Erythroblast (primary cell): ENCODE results near the gene FMN2.
"Not testable (repeated sequence)": the region's sequence is repeated elsewhere in the genome, so short reads cannot be mapped to it uniquely, and the experiment has no call there.

Experiments used
- DNase-seq, 2 experiments: peaks; one replicate each; lab custom pipeline; 2025; lab: John Stamatoyannopoulos, UW
- GATA1 ChIP-seq: IDR thresholded peaks from 2 replicates; pipeline ENCODE4 v1.6.1; 2011; ENCODE audit warnings: low read depth, mild to moderate bottlenecking, control low read depth, low read length, moderate library complexity
- POLR2A ChIP-seq: IDR thresholded peaks from 2 replicates; pipeline ENCODE4 v1.6.1; 2011; ENCODE audit warnings: mild to moderate bottlenecking, low read length

FMN2 gene

DNA sequence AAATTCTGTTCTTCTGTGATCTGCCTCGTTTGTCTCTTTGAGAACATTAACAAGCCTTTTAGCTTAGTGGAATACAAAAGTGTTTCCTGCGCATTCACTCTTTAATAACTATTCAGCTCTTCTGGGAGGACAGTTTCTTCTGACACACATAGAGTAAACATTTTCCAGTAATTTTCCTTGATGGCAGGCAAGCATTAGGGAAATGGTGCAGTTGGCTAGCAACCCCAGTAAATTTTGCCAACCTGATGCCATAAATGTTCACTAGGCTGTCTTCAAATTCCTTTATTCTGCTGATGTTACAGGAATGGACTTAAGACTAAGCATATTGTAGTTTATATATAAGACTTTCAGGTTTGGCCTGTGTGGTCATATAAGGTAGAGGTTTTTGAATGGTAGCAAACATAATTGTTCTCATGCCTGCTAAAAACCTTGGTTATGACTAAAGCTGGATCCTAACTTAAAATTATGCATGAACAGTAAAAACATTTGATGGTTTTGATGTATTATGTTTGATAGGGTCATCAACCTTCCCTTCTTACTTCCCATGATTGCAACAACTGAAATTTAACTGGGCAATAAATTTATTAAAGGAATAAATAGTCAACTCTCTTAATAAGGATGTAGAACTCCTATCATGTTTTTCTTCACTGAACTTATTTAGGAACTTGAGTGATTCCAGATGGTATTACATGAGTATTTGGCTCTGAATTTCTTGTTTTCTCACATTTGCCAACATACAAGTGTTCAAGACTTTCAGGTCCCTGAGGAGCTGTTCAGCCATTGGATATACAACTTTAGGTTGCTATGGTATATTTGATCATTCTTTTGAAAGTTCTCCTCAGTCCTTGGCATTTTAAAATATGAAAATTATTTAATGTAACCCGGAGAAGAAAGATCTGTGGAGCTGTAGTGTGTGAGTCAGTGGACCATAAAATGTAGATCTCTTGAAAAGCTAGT, 223.4 kb downstream of the FMN2 start:
- no peak for DNase-seq
- TF ChIP-seq GATA1 (no peak), POLR2A (no peak)

DNA sequence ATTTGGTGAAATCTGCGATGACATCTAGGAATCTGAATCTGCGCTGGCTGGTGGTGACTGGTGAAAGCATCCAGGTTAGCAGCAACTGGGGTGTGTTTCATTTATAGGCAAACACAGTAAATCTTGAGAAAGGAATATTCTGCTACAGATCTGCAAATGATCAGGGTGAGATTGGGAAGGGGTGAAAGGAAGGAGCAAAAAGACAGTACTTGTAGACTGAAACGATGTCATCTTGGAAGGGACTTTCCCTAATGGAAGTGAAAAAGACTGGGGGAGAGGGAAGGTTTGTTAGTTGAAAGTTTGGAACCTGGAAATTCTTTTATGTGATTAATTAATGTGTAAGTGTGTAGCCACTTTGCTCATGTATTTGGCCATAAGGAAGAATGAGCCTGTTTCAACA, 228.3 kb downstream of the FMN2 start:
- TF ChIP-seq GATA1: no peak
- no peak for TF ChIP-seq POLR2A
- no peak for DNase-seq

DNA sequence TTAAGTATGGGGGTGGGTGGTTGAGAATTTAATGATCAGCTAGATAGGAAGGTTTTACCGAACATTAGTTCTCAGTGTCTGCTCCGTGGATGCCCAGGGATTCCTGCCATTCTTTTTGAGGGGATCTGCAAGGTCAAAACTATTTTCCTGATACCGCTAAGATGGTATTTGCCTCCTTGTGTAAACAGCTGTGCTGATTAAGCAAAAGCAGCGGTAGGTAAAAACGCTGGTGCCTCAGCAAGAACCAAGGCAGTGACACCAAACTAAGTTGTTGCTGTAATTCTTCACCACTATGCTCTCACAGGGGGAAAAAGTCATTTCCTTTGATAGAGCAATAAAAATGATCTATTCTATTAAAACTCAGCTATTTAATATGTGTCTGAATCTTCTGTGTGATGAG, 229.0 kb downstream of the FMN2 start:
- TF ChIP-seq POLR2A (no peak), GATA1 (no peak)
- DNase-seq: no peak

DNA sequence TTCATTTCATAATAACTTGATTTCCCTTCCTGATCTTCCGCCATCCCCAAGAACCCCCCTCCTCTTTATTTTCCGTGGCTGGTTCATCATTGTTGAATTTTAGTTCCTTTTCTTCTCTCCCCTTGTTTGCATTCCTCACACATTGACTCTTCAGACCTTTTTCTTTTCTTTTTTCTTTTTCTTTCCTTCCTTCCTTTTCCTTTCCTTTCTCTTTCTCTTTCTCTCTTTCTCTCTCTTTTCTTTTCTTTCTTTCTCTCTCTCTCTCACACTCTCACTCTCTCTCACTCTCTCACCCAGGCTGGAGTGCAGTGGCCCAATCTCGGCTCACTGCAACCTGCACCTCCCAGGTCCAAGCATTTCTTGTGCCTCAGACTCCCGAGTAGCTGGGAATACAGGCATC, 231.3 kb downstream of the FMN2 start:
- TF ChIP-seq GATA1 (no peak), POLR2A (no peak)
- no peak for DNase-seq

DNA sequence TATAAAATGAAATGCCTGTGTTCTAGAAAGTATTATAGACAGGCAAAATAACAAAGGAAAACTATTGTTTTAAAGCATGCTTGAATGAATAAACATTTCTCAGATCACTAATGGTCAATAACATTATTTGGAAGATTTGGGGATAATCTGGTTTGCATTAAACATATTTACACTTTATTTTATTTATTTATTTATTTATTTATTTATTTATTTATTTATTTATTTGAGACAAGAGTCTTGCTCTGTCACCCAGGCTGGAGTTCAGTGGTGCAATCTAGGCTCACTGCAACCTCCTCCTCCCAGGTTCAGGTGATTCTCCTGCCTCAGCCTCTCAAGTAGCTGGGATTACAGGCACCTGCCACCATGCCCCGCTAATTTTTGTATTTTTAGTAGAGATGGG, 236.7 kb downstream of the FMN2 start:
- not testable (repeated sequence) for DNase-seq

DNA sequence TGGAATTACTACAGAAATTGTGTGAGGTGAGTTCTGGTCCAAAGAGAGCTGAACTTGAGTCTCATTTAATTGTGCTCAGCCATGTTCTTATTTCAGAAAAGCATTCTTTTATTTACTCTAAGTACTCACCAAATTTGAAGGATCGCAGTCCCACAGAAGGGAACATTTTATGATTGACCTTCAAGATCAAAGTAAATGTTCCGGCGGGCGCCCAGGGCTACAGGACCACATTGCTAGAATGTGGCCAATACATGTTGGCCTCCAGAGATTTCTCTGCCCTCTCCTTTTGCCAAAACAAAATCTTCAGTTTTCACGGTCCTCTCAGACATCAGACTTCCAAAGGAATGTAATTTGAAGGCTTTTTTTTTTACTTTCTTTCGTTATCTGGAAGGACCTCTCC, 237.8 kb downstream of the FMN2 start:
- TF ChIP-seq GATA1 (no peak), POLR2A (no peak)

DNA sequence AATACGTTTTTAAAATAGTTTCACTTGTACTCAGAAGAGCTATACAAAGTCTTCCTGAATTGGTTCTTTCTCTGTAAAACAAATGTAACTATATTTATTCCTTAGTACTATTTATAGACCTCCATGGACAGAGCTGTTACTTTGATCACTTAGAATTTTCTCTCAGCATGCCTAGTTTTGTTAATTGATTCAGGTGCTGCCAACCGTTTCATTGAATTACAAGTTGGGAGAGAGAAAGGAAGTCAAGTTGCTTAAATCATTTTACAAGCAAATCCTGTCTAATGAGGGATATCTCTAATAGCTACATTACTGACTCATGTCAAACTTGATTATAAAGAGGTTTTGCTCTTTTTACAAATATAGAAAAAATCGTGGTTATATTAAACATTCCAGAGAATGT, 241.0 kb downstream of the FMN2 start:
- TF ChIP-seq GATA1 (no peak), POLR2A (no peak)

More for the DNA sequence above, 237.8 kb downstream of the FMN2 start:
- DNase-seq: no peak

DNA sequence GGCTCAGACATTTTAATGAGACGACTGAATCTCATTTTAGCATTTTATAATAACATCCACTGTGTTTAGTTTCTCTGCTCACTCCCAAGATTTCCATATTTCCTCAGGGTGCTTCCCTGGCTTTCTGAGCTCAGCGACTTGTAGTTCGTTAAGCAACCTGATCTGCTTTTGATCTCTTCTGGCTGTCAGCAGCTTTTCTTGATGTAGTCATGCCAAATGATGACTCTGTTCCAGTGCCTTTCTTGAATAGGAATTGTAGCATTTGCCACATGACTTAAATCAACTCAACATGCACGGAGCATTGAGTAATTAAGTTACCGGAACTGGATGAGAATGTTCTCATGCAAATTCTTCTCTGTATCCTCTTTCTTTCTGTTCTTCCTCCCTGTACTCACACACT, 246.1 kb downstream of the FMN2 start:
- TF ChIP-seq POLR2A: no peak
- no peak for TF ChIP-seq GATA1
- DNase-seq: no peak

More for the DNA sequence above, 241.0 kb downstream of the FMN2 start:
- no peak for DNase-seq

DNA sequence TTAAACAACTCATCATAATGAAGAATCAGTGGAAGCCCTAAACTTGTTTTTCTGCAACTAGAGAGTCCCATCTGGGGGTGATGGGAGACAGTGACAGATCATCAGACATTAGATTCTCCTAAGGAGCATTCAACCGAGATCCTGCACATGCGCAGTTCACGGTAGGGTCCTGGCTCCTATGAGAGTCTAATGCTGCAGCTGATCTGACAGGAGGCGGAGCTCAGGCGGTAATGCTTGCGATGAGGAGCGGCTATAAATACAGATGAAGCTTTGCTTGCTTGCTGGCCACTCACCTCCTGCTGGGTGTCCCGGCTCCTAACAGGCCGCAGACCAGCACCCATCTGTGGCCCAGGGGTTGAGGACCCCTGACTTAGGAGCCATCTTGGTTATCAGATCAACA, 247.2 kb downstream of the FMN2 start:
- TF ChIP-seq GATA1: no peak
- no peak for TF ChIP-seq POLR2A

DNA sequence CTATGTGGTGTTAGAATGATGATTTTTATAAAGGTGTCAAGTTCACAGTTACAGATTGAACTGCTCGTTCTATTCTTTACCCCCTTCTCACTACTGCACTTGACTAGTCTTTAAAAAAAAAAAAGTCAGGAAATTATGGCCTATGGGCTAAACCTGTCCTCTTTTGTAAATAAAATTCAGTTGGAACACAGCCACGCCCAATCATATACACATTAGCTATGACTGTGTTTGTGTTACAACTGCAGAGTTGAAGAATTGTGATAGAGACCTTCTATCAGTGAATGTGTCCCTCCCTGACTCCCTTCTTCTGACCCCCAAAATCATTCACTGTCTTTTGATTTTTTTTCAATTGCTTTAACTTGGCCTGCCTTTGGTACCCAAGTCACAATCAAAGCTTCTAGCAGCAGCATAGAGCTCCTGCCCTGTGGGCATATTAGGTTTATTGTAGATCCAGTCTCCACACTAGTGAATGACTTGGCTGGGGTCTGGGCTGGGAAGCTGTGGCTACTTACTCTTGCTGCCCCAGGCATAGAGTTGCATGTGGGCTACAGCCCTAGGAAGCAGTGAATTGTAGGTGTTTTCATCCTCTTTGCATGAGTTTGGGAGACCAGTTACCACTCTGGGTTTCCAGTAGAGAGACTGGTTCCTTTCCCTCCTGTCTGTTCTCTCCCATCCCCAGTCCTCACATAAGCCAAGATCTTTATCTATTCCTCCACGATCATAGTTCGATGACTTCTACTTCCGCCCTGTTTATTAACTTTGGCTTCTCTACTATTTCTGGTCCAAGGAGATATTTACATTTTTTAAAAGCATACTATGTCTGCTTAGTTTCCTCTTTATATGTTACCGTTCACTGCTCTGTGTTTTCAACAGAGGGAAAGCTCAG, 249.9 kb downstream of the FMN2 start:
- no peak for TF ChIP-seq POLR2A
- no peak for TF ChIP-seq GATA1
- no peak for DNase-seq

More for the DNA sequence above, 247.2 kb downstream of the FMN2 start:
- DNase-seq: no peak

DNA sequence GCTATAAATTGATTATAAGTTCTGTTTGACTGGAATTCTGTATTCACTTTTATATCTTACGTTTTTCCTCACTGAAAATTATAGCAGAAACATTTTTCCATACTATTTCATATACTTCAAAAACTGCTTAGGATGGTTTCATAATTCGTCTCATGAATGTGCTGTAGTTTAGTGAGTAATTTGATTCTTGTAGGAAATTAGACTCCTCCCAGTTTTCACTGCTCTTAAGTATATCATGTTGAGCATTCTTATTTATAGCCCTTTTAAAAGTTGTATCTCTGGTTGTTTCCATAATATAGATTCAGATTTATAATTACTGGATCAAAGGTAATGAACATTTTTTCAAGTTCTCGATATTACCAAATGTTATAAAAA, 250.6 kb downstream of the FMN2 start:
- DNase-seq: no peak
- no peak for TF ChIP-seq GATA1
- TF ChIP-seq POLR2A: no peak

DNA sequence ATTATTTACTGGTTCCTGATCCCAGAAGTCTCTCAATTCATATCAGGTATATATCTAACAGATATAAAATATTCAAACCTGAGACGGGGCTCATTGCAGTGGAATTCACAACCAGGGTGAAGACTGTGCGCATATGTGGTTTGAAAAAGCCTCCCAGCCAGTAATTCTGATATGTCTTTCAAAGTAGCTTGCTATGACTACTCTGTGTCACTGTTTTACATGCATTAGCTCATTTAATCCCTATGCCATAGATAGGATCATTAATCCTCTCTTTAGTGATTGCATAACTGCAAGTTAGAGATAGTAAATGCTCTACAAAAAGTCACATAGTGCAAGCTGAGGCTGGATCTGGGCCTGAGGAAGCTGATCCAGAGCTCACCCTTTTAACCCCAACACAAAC, 251.4 kb downstream of the FMN2 start:
- no peak for TF ChIP-seq GATA1
- TF ChIP-seq POLR2A: no peak
- DNase-seq: no peak

DNA sequence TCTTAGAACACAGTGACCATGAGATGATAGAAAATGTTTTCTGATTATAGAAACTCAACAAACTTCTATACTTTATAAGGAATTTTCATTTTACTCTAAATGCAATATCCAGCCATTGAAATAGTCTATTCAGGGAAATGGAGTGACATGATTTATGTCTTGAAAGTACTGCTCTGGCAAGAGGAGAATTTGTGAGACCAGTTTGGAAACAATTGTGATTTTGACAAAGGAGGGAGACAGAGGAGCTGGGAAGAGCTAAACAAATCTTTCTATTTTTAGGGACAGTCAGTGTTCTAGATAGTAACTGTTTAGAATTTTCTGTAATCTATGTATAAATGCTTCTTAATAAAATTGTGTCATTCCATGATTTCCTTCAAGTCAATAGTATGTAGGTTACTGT, 252.3 kb downstream of the FMN2 start:
- DNase-seq: no peak
- TF ChIP-seq POLR2A: no peak

DNA sequence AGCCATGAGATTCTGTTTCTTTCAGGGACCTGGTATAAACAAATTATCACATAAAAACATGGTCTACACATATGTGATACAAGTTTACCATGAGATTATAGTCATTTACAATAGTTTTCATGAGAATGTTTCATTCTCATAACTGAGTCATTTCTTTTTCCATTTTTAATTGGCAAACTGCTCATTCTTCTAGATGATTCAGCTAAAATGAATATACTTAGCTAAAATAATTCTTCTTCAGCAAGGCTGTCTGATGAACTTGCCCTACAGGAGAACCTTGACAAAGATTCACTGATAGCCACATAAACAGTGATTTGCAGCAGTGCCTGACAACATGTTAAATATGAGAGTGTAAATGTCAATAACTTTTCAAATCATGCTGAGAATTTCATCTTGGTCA, 253.2 kb downstream of the FMN2 start:
- no peak for DNase-seq

DNA sequence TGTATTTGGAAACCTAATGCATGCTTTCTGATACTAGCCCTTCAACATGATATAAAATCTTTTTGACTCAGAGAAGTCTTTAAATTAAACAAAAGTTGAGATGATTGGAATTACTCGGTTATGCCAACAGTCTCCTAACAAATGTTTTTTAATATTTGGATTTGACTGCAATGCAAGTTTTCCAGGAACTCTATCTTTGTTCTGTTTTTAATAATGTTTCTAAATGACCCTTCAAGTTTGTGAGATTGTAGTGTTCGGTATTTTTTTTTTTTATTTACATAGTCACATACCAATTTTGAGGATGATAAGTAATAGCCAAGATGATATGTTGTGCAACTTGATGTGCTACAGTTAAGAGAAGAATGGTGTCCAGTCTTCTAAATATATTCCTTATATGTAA, 258.0 kb downstream of the FMN2 start:
- DNase-seq: no peak

More for the DNA sequence above, 253.2 kb downstream of the FMN2 start:
- no peak for TF ChIP-seq POLR2A
- TF ChIP-seq GATA1: no peak

More for the DNA sequence above, 258.0 kb downstream of the FMN2 start:
- TF ChIP-seq POLR2A (no peak), GATA1 (no peak)
